Measurements from ENCODE around the gene LGI2. TPM values are rescaled to one million over a fixed set of nuclear protein-coding genes. Genes with fewer than 3 reads are reported as not detected.

The LGI2 gene
- total RNA-seq, 1 experiment from 2014 or later = 0.30 TPM

DNA sequence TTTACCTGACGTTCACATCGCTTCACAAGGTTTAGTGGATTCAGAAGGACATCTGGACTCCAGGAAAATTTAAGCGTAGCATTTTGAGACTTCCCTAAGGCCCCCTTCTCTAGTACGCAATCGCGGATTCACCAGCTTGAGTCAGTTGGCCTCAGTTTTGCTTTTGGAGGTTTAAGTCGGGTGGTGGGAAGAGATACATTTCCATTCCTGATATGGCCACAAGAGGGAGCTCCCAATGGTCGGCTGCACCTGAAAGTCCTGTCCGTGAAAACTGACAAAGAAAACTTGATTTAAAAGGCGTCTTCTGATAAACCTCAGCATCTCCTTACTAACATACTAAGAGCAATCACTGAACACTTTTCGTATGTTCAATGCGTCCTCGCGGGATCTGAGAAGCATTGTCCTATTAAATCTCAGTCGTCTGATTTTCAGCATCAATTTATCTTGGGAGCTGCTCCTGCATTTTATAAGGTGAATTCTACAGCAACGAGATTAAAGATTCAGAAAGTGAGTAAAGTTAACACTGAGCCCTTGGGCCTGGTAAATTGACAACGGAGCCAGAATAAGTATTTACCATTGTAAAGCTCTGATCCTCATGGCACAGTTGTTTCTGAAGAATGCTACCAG, 50.6 kb downstream of the LGI2 start:
- Histone ChIP-seq H3K4me3 (no peak overlapping the region), H3K9me3 (no peaks in the 10 kb centered on the region), H3K27me3 (no peaks in the 10 kb centered on the region), H3K36me3 (no peaks in the 10 kb centered on the region)
- DNase-seq = peak; percentile 30

DNA sequence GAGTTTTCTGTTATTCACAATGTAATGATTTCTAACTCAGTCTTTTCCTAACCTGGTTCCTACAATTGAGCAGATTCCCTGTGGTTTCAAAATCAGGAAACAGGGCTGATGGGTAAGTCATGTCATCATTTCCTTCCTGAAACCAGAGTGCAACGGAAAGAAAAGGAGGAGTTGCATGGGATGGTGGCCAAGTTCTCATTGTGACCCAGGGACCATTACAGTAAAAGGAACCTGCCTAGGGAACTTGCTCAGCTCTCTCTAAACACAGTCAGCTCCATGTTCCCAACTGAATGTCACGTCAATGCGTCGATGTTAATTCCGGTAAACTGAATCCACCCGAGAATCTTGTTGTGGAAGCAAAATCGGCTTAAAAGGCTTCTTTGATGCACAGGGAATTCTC, 51.2 kb downstream of the LGI2 start:
- DNase-seq = no peak
- Histone ChIP-seq H3K4me3 (no peak overlapping the region), H3K27me3 (no peaks in the 10 kb centered on the region)

DNA sequence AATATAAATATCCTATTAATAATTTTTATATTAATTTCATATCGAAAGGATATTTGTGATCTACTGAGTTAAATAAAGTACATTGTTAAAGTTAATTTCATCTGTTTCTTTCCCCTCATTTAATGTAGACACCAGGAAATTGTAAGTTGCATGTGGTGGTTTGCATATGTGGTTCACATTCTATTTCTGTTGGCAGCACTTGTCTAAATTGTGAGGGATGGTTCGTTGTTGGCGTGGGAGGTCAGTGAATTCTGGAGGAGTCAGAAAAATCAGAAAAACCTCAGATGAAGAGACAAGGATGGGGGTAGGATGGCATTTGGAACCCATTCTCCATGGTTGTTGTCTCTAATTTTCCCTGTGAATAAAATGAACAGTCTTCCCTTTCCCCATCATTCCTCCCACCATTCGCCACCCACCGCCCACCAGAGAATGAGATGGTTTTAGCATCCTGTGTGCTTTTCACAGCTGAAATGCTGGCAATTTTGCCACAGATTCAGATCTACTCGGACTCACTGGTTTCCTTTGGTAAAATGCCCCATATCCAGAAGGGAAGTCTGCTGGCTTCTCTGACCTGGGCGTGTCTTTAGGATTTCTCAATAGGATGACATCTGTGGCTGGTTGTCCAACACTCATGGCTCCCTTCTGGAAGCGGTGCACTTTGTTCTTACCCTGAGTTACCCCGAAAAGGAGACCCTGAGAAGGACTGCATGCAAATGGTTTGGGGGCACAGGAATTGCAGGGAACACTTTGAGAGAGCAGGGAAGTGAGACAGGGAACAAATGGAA, 52.3 kb downstream of the LGI2 start:
- H3K4me3 ChIP-seq = no peak overlapping the region
- H3K36me3 ChIP-seq = no peaks in the 10 kb centered on the region
- no peaks in the 10 kb centered on the region for H3K27me3 ChIP-seq
- H3K9me3 ChIP-seq = no peaks in the 10 kb centered on the region
- DNase-seq = peak; percentile 11

More for the DNA sequence above, 51.2 kb downstream of the LGI2 start:
- Histone ChIP-seq H3K9me3 (no peaks in the 10 kb centered on the region), H3K36me3 (no peaks in the 10 kb centered on the region)

DNA sequence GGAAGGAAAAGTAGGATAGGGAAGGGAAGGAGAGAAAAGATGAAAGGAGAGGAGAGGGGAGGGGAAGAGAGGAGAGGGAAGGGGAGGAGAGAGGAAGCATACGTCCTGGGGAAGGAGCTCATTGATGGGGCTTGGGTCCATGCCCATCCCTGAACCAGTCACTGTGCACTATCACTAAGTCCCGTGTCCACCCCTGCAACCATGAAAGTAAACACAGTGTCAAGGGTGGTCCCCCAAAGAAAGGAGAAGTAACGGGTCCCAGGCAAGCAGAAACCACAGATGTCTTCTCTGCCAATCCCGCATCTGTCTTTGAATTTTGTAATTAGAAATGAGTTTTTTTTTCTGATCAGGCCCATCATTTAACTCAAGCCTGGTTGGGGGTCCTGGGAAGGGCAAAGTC, 55.2 kb downstream of the LGI2 start:
- no peak for DNase-seq
- H3K4me3 ChIP-seq = no peak overlapping the region
- H3K36me3 ChIP-seq = no peaks in the 10 kb centered on the region
- no peaks in the 10 kb centered on the region for H3K27me3 ChIP-seq
- H3K9me3 ChIP-seq = no peaks in the 10 kb centered on the region

DNA sequence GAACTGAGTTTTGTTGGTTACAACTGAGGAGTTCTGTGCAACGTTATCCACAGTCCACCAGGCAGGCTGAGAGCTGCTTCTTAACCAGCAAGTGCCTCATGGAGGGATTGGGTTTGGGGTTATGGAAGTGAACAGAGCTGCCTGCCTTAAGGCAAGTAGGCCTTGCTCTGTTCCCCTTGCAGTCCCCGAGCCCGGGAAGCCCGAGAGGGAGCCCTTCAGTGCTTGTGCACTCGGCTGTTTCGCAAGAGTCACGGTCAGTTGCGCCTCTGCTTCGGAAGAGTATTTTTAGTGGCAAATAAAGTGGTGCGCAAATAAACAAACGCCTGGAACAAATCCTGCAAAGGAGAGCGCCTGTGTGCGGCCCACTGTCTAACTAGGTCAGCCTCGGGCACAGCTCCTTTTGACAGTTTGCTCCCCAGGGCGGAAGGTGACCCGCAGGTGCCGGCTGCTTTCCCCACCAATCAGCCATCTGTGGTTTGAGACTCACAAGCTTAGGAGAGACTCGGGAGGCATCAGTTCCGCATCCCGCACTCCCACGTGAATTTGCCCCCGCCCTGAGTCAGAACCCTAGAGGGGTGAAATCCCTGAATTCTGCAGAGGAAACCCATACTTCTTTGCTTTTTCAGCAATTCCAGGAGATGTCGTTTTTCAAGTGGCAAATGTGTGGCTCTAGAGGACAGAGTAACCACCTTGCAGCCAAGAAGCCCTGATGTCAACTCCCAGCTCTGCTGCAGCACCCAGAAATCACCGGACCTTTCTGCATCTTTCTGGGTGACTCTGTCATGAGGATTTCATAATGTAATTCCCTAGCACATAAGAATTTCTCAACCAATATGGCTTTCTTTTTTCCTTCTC, 56.8 kb downstream of the LGI2 start:
- Histone ChIP-seq H3K4me3 (no peak overlapping the region), H3K36me3 (no peaks in the 10 kb centered on the region), H3K27me3 (no peaks in the 10 kb centered on the region), H3K9me3 (no peaks in the 10 kb centered on the region)
- no peak for DNase-seq

DNA sequence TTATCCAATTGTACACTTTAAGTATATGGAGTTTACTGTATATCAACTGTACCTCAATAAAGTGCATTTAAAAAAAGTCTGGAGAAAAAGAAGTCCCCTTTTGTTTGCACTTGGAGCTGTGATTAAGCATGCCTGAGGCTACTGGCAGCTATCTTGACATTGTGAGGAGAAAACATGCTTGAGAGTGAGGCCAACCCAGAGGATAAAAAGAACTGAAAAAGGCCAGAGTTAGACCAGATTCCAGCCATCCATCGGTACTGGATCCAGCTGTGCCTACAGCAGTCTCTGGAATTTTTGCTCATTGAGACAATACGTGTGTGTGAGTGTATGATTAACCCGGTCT, 57.4 kb downstream of the LGI2 start:
- H3K27me3 ChIP-seq = no peaks in the 10 kb centered on the region
- no peaks in the 10 kb centered on the region for H3K36me3 ChIP-seq
- H3K4me3 ChIP-seq = no peak overlapping the region
- no peaks in the 10 kb centered on the region for H3K9me3 ChIP-seq
- DNase-seq = peak; percentile 50

DNA sequence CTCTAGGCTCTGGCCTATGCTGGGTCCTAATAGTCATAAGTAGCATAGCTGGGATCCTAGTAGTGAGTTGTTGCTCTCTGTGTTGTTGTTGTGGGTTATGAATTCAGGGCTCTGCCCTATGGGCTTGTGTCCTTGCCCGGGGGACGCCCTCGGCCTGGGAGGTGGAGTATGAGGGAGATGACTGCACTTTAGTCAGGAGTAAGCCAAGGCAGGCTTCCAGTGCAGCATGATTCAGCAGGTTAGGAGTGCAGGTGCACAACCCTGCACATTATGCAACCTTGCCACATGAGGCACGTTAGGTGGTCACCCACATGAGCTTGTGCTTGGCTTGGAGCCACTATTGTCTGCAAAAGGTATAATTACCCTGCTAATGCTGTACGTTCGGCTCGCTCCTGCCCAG, 59.6 kb downstream of the LGI2 start:
- no peak for DNase-seq
- Histone ChIP-seq H3K36me3 (no peaks in the 10 kb centered on the region), H3K9me3 (no peaks in the 10 kb centered on the region), H3K27me3 (no peaks in the 10 kb centered on the region), H3K4me3 (no peak overlapping the region)

DNA sequence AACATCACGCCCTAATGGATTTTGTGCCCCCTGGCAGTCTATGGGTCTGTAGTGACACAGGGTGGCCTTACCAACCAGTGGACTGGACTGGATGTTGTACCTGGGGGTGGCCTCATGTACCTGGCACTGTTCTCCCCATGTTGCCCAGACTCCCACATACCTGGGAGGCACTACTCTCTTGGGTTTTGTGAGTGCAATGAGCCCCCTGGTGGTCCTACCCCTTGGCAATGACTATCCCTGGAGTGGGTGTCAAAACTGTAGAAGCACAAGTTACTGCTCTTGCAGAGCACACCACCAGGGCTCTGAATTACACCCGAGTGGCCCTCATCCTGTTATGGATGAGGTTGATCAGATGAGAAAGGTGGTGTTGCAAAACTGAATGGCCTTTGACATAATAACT, 60.1 kb downstream of the LGI2 start:
- Histone ChIP-seq H3K27me3 (no peaks in the 10 kb centered on the region), H3K36me3 (no peaks in the 10 kb centered on the region), H3K9me3 (no peaks in the 10 kb centered on the region), H3K4me3 (no peak overlapping the region)
- DNase-seq = no peak

DNA sequence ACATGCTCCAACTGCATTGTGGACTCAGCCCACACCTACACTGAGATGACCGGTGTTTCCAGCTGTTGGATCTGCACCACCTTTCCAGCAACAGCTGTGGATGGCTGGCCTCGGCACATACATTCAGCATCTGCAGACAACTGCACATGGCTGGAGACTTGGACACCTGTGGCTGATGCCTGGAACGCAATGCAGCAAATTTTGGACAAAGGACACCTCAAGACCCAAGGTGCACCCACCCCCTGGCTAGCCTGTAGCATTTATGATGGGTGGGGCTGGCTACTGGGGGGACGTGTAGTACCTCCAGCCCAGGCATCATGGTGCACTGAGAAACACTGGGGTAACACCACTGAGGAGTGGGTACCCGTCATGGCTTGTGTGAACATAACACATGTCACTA, 60.6 kb downstream of the LGI2 start:
- Histone ChIP-seq H3K27me3 (no peaks in the 10 kb centered on the region), H3K9me3 (no peaks in the 10 kb centered on the region), H3K36me3 (no peaks in the 10 kb centered on the region), H3K4me3 (no peak overlapping the region)
- no peak for DNase-seq

DNA sequence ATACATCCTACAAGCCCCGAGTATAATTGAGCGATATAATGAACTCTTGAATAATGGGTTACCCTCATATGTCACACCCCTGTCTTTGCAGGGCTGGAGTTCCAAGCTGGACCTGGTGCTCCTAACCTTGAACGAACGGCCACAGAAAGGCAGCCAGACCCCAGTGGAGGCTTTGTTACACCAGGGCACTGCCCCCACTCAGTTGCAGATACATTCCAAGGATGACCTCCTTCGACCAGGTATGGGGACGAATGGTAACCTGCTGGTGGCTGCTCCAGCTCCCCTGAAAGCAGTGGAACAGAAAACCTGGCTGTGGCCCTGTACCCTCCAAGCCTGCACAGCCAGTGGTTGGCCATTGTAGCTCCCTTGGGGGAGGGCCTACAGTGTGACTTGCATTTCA, 61.3 kb downstream of the LGI2 start:
- no peaks in the 10 kb centered on the region for H3K36me3 ChIP-seq
- no peak overlapping the region for H3K4me3 ChIP-seq
- no peaks in the 10 kb centered on the region for H3K9me3 ChIP-seq
- H3K27me3 ChIP-seq = no peaks in the 10 kb centered on the region
- no peak for DNase-seq

DNA sequence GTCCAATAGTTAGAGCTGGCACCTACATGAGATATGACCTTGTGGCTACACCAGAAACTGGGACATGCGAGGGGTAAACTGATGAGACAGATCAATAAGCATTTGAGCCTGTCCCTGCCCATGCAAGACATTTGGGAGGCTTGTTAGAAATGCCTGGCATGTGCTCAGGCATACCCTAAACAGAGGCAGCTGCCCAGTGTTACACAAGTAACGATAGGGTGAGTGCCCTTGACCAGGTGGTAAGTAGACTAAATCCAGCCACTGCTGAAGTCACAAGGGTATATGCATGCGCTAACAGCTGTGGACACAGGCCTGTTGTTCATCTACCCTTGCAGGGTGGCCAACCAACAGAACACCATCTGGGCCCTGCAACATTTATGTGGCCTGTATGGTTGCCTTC, 61.8 kb downstream of the LGI2 start:
- H3K4me3 ChIP-seq = no peak overlapping the region
- no peak for DNase-seq

DNA sequence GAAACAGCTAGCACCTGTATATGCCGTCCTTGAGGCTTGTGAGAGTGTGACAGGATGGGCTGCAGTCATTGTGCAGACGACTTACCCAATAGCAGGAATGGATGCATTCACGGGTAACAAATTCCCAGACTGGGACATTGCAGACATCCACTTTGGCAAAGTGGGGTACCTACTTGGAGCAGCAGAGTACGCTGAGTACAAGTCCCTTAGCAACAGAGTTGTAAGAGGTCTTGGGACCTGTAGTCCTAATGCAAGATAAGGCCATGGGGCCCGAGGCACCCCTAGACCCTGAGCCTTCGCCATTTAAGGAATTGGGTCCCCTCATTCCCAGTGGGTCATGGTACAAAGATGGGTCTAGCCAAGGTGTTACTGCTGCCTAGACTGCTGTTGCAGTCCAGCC, 62.5 kb downstream of the LGI2 start:
- Histone ChIP-seq H3K4me3 (no peak overlapping the region), H3K36me3 (no peaks in the 10 kb centered on the region), H3K9me3 (no peaks in the 10 kb centered on the region), H3K27me3 (no peaks in the 10 kb centered on the region)
- DNase-seq = no peak

More for the DNA sequence above, 61.8 kb downstream of the LGI2 start:
- Histone ChIP-seq H3K27me3 (no peaks in the 10 kb centered on the region), H3K36me3 (no peaks in the 10 kb centered on the region), H3K9me3 (no peaks in the 10 kb centered on the region)

DNA sequence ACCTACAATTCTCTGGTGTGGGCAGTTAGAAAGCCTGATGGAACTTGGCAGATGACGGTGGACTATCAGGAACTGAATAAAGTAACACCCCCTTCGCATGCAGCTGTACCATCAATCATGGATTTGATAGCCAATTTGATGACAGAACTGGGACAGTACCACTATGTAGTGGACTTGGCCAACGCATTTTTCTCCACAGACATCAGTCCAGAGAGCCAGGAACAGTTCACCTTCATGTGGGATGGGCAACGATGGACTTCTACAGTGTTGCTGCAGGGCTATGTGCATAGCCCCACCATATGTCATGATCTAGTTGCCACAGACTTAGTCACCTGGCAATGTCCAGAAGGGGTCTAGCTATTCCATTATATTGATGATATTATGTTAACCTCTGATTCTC, 63.4 kb downstream of the LGI2 start:
- no peaks in the 10 kb centered on the region for H3K9me3 ChIP-seq
- no peak for DNase-seq

DNA sequence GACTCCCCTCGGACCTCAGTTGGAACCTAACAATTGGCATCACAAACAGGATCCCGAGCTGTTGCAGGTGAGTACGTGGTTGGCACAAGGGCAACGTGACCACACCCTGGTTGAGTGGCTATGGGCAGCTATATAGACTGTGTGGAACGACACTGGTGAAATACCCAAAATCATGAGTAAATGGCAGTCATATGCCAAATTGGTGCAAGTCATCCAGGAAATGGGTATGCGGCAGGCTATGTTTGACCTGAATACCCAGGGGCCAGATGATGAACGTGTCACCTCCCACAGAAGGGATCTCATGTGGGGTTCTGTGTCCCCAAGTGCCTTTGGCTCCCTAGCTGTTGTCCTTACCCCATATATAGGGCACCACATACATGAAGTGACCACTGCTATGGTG, 64.7 kb downstream of the LGI2 start:
- DNase-seq = no peak
- no peaks in the 10 kb centered on the region for H3K9me3 ChIP-seq
- H3K27me3 ChIP-seq = no peaks in the 10 kb centered on the region
- H3K36me3 ChIP-seq = no peaks in the 10 kb centered on the region
- no peak overlapping the region for H3K4me3 ChIP-seq

More for the DNA sequence above, 63.4 kb downstream of the LGI2 start:
- Histone ChIP-seq H3K4me3 (no peak overlapping the region), H3K36me3 (no peaks in the 10 kb centered on the region), H3K27me3 (no peaks in the 10 kb centered on the region)

DNA sequence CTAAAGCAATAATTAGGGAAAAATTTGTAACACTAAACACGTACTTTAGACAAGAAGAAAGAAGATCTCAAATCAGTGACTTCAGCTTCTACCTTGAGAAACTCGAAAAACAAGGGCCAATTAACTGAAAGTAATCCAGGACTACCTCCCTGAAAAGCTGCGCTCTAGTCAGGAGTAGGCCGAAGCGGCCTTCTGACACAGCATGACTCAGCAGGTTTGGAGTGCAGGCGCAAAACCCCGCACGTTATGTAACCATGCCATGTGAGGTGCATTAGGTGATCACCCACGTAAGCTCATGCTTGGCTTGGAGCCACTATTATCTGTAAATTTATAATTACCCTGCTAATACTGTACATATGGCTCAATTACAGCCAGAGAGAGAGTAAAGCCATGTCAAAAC, 65.1 kb downstream of the LGI2 start:
- H3K4me3 ChIP-seq = no peak overlapping the region
- H3K27me3 ChIP-seq = no peaks in the 10 kb centered on the region
- H3K36me3 ChIP-seq = no peaks in the 10 kb centered on the region
- no peaks in the 10 kb centered on the region for H3K9me3 ChIP-seq
- no peak for DNase-seq

DNA sequence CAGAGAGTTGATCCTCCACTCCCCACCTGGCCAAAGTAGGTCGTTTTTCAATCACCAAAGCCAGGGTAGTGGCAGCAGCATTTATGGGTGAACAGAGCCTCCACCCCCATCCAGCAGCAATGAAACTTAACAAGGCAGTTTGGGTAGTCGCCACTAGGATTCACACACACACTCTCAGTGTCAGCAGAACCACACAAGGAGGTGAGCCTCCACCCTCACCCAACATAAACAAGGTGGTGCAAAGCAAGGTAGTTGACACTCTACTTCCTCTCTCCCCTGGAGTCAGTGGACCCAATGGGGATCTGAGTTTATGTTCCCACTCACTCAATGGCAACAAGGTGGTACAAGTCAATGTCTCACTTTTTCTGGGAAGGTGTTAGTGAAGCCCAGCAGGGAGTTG, 67.5 kb downstream of the LGI2 start:
- H3K9me3 ChIP-seq = no peaks in the 10 kb centered on the region
- no peak overlapping the region for H3K4me3 ChIP-seq
- no peak for DNase-seq
- no peaks in the 10 kb centered on the region for H3K36me3 ChIP-seq
- H3K27me3 ChIP-seq = no peaks in the 10 kb centered on the region

DNA sequence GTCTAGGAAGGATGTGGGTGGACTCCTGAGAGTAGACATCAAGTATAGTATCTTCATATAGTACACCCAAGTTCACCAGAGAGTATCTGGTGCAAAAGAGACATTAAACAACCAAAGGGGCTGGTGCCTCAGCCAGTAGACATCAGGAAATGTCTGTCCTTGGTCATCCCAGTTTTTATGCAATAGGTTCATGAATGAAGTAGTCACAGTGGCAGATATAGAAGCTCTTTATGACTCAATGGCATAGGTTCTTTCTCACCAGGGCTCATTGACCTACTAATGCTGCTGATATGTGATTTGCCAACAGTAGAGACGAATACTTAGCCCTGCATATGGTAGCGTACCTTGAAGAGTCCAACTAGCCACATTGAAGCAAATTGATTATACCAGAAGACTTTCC, 72.9 kb downstream of the LGI2 start:
- H3K36me3 ChIP-seq = no peaks in the 10 kb centered on the region
- H3K4me3 ChIP-seq = no peak overlapping the region
- H3K9me3 ChIP-seq = no peaks in the 10 kb centered on the region
- H3K27me3 ChIP-seq = no peaks in the 10 kb centered on the region
- no peak for DNase-seq

Data from MG63 (cell line).